IMR-90 (cell line): ENCODE data around the gene COL4A2. TPM values are rescaled to one million over a fixed set of nuclear protein-coding genes. Genes with fewer than 3 reads are reported as not detected.

ENCODE experiments used
- ATAC-seq: fragments of 200-7000 bp; cut with Tn5 transposase; 2 replicates; pipeline ENCODE4 v1.9.1; 2020; ENCODE audit warnings: low read depth, mild to moderate bottlenecking, moderate library complexity
- BruUV-seq: library from RNA; stranded (reverse); fragments of 400-500 nt; replicated peaks from 2 replicates; lab custom pipeline; 2021; lab: Mats Ljungman, UMichigan
- CTCF ChIA-PET: fragments of 300-600 bp; formaldehyde crosslinking; extraction: SDS; loops from one replicate; lab custom pipeline; 2021; ENCODE audit warnings: antibody characterized with exemption; lab: Yijun Ruan, JAX
- POLR2A ChIA-PET: fragments of 300-600 bp; sonication (Branson Sonifier 250); formaldehyde crosslinking; loops from one replicate; lab custom pipeline; 2022; ENCODE audit warnings: antibody characterized with exemption; ENCODE audit not compliant: unreplicated experiment; lab: Charles Lee
- DNase-seq: peaks from one replicate; pipeline ENCODE4 v3.0.0; 2013
- H2AFZ ChIP-seq: replicated peaks from 2 replicates; pipeline ENCODE3; 2013; ENCODE audit warnings: low read length, mild to moderate bottlenecking; ENCODE audit not compliant: poor library complexity
- H2AK5ac ChIP-seq: 2 replicates; pipeline ENCODE4 v1.6.1; 2013; ENCODE audit warnings: low read depth, low read length, inconsistent platforms
- H2AK9ac ChIP-seq: replicated peaks from 2 replicates; pipeline ENCODE3; 2013; ENCODE audit warnings: mild to moderate bottlenecking, low read depth, low read length, moderate library complexity; ENCODE audit not compliant: poor library complexity
- H2BK120ac ChIP-seq: 2 replicates; pipeline ENCODE4 v1.6.1; 2013; ENCODE audit warnings: low read depth, low read length, inconsistent platforms
- H2BK15ac ChIP-seq: 3 replicates; pipeline ENCODE4 v1.6.1; 2013; ENCODE audit warnings: low read depth, low read length, inconsistent platforms
- H2BK20ac ChIP-seq: 2 replicates; pipeline ENCODE4 v1.6.1; 2013; ENCODE audit warnings: low read depth, mild to moderate bottlenecking, inconsistent platforms, low read length, moderate library complexity
- H2BK5ac ChIP-seq: 2 replicates; pipeline ENCODE4 v1.6.1; 2013; ENCODE audit warnings: mild to moderate bottlenecking, low read depth, low read length, inconsistent platforms; ENCODE audit not compliant: poor library complexity, severe bottlenecking
- H3K14ac ChIP-seq: replicated peaks from 2 replicates; pipeline ENCODE4 v1.6.1; 2013; ENCODE audit warnings: low read depth, low read length, inconsistent platforms
- H3K18ac ChIP-seq: 2 replicates; pipeline ENCODE4 v1.6.1; 2013; ENCODE audit warnings: low read depth, low read length, control low read depth
- H3K23ac ChIP-seq: 2 replicates; pipeline ENCODE4 v1.6.1; 2013; ENCODE audit warnings: low read depth, low read length, inconsistent platforms
- H3K27ac ChIP-seq: 2 replicates; pipeline ENCODE4 v1.5.1; 2013; ENCODE audit warnings: mild to moderate bottlenecking, control low read depth, low read length; ENCODE audit not compliant: insufficient read depth
- H3K27me3 ChIP-seq: 2 replicates; pipeline ENCODE4 v1.6.1; 2013; ENCODE audit warnings: low read length; ENCODE audit not compliant: control insufficient read depth, insufficient read depth
- H3K36me3 ChIP-seq: 2 replicates; pipeline ENCODE4 v1.6.1; 2013; ENCODE audit warnings: low read length, mixed read lengths; ENCODE audit not compliant: control insufficient read depth, insufficient read depth
- H3K4ac ChIP-seq: 2 replicates; pipeline ENCODE4 v1.6.1; 2013; ENCODE audit warnings: low read depth, low read length, inconsistent platforms
- H3K4me1 ChIP-seq: 2 replicates; pipeline ENCODE4 v1.6.1; 2013; ENCODE audit warnings: low read length, mixed read lengths; ENCODE audit not compliant: control insufficient read depth, insufficient read depth
- H3K4me2 ChIP-seq: 2 replicates; pipeline ENCODE4 v1.6.1; 2013; ENCODE audit warnings: low read depth, mild to moderate bottlenecking, control low read depth, low read length, moderate library complexity
- H3K4me3 ChIP-seq: 2 replicates; pipeline ENCODE4 v1.5.1; 2013; ENCODE audit warnings: low read depth, mild to moderate bottlenecking, control low read depth, low read length, moderate library complexity; ENCODE audit not compliant: insufficient read depth
- H3K56ac ChIP-seq: 2 replicates; pipeline ENCODE4 v1.6.1; 2013; ENCODE audit warnings: low read length, inconsistent platforms; ENCODE audit not compliant: insufficient read depth; ENCODE audit errors: extremely low read depth
- H3K79me1 ChIP-seq, 2 experiments: 2 replicates each; pipeline ENCODE4 v1.6.1; 2013; ENCODE audit warnings: low read length in 2 of 2, inconsistent platforms in 1 of 2, low read depth in 1 of 2
- H3K9ac ChIP-seq: 2 replicates; pipeline ENCODE4 v1.6.1; 2013; ENCODE audit warnings: low read depth, low read length, control low read depth
- H3K9me1 ChIP-seq: 2 replicates; pipeline ENCODE4 v1.6.1; 2013; ENCODE audit warnings: low read length, inconsistent platforms; ENCODE audit not compliant: insufficient read depth
- H3K9me3 ChIP-seq: 2 replicates; pipeline ENCODE4 v1.6.1; 2013; ENCODE audit warnings: low read length; ENCODE audit not compliant: control insufficient read depth, insufficient read depth
- H4K20me1 ChIP-seq: 2 replicates; pipeline ENCODE4 v1.6.1; 2013; ENCODE audit warnings: low read length, inconsistent platforms; ENCODE audit not compliant: insufficient read depth
- H4K5ac ChIP-seq: 2 replicates; pipeline ENCODE4 v1.6.1; 2013; ENCODE audit warnings: mild to moderate bottlenecking, low read depth, low read length, control low read depth
- H4K8ac ChIP-seq, 2 experiments: 2 replicates each; pipeline ENCODE4 v1.6.1; 2013; ENCODE audit warnings: low read depth in 2 of 2, low read length in 2 of 2, control low read depth in 1 of 2, inconsistent platforms in 1 of 2
- H4K91ac ChIP-seq: 2 replicates; pipeline ENCODE4 v1.6.1; 2013; ENCODE audit warnings: low read depth, low read length, inconsistent platforms; ENCODE audit not compliant: insufficient read depth
- BHLHE40 ChIP-seq: fragments of 150-350 bp; IDR thresholded peaks from 2 replicates; pipeline ENCODE4 v1.6.1; 2016; ENCODE audit warnings: mild to moderate bottlenecking, low read depth, low read length
- CHD1 ChIP-seq: IDR thresholded peaks from 2 replicates; pipeline ENCODE4 v1.6.1; 2012; ENCODE audit warnings: low read depth, low read length, improper control_type of control experiment
- MAZ ChIP-seq: IDR thresholded peaks from 2 replicates; pipeline ENCODE4 v1.6.1; 2012; ENCODE audit warnings: low read depth, mild to moderate bottlenecking, low read length, improper control_type of control experiment, moderate library complexity, borderline replicate concordance
- POLR2A ChIP-seq: IDR thresholded peaks from 2 replicates; pipeline ENCODE4 v1.6.1; 2012; ENCODE audit warnings: mild to moderate bottlenecking, low read depth, low read length
- RAD21 ChIP-seq: IDR thresholded peaks from 2 replicates; pipeline ENCODE4 v1.6.1; 2012; ENCODE audit warnings: low read length, improper control_type of control experiment
- RCOR1 ChIP-seq: IDR thresholded peaks from 2 replicates; pipeline ENCODE4 v1.6.1; 2012; ENCODE audit warnings: mild to moderate bottlenecking, low read length, improper control_type of control experiment; ENCODE audit not compliant: insufficient replicate concordance
- SMC3 ChIP-seq: fragments of 150-350 bp; IDR thresholded peaks from 2 replicates; pipeline ENCODE4 v1.6.1; 2016; ENCODE audit warnings: low read depth, mild to moderate bottlenecking, antibody characterized with exemption, low read length, moderate library complexity
- WGBS, 2 experiments: methylation state at CpG; one replicate each; pipeline versions ENCODE4 v1.1.5 to v1.1.7; 2013; ENCODE audit warnings: missing lambda C conversion rate in 2 of 2; ENCODE audit not compliant: insufficient read length in 1 of 2; ENCODE audit errors: extremely low coverage in 2 of 2; 5-methylcytosine and 5-hydroxymethylcytosine counted together
- dilution Hi-C: fragments of 300-500 bp; cut with HindIII; formaldehyde crosslinking; loops from one replicate; pipeline ENCODE4 v1.14.3; 2018; ENCODE audit warnings: low sequenced_read_pairs; ENCODE audit not compliant: unreplicated experiment
- in situ Hi-C: fragments of 300-500 bp; cut with MboI; formaldehyde crosslinking; loops from 3 replicates; pipeline ENCODE4 v1.14.3; 2019; ENCODE audit warnings: low sequenced_read_pairs, inconsistent platforms, mixed read lengths
- intact Hi-C: fragments of 100-400 bp; cut with micrococcal nuclease; formaldehyde crosslinking; loops from 2 replicates; pipeline ENCODE4 v1.10.0; 2022
- polyA plus RNA-seq, 3 experiments: library from polyadenylated mRNA; depleted of rRNA; stranded (reverse); fragments of >200 nt; gene quantifications; 2 replicates each; pipeline ENCODE4 v1.2.3, GENCODE V29; 2012; ENCODE audit warnings: low replicate concordance in 1 of 3
- total RNA-seq: library from RNA; depleted of rRNA; stranded (reverse); fragments of >200 nt; gene quantifications from 2 replicates; pipeline ENCODE4 v1.2.3, GENCODE V29; 2012

COL4A2 gene
- total and polyA plus RNA-seq, 2 of the 4 experiments (the other 2 are of a cell fraction), result 90.7 to 457 TPM

DNA sequence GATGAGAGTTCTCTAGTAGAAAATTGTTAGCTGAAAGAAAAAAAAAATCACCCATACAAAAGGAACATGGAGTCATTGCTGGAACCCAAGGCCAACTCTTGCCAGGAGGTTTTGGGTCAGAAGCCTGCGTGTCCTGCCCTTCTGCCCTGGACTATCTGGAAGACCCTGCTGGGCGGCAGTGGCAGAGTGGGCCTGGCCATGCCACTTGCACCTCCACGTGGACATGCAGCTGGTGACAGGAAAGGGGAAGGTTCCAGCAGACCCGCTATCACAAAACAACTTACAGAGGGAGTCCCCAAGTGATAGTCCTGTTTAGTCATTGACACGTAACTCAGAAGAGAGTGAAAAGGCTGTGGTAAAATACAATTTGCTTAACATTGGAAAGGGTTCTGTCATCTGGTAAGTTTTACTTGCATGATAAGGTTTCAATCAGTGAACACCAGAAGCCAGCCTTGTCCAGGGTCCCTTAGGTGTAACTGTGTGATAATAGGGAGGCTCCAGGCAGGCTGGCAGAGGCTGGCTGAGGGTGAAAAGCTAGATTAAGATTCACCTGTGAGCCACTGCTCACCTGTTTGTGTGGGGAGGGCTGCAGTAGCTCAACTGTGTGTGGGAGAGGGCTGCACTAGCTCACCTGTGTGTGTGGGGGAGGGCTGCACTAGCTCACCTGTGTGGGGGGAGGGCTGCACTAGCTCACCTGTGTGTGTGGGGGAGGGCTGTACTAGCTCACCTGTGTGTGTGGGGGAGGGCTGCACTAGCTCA lies 47.8 kb downstream of the COL4A2 start:
- no peaks in the 10 kb centered on the region for H3K27me3 ChIP-seq
- DNase-seq (no peak), ATAC-seq (no peak)
- H2AK5ac ChIP-seq, result peak overlapping the region; percentile 45
- no peak overlapping the region for H2BK15ac ChIP-seq
- no TSS peak for BruUV-seq
- peak overlapping the region; percentile 30; the same call in 1 of the 2 replicates for H4K91ac ChIP-seq
- ChIA-PET POLR2A (no interaction called here), CTCF (interaction anchor here (0.6 to 1.6 kb wide), 3 partner anchors 16 to 46 kb away, joined by 3 read pairs; no protein-coding TSS in a partner anchor)
- peaks cover 26 to 83% of the 10 kb centered on the region in 2 experiments for H3K79me1 ChIP-seq
- H3K9me3 ChIP-seq, result no peaks in the 10 kb centered on the region
- H3K56ac ChIP-seq, result no peak overlapping the region
- 0 out of 2 replicates have a peak overlapping the region, but pooled peaks have one; percentile 18 for H2BK20ac ChIP-seq
- no peak overlapping the region for H3K18ac ChIP-seq
- H3K14ac ChIP-seq, result no peak overlapping the region
- H4K20me1 ChIP-seq, result peaks cover 50% of the 10 kb centered on the region
- H2AFZ ChIP-seq, result no peak overlapping the region
- no peak overlapping the region; the same call in 1 of the 2 replicates for H3K27ac ChIP-seq
- peak overlapping the region; percentile 48; the same call in 1 of the 2 replicates for H3K4ac ChIP-seq
- no peak overlapping the region for H4K8ac ChIP-seq
- no CpG with 5 or more reads among the region's 5 CpGs for whole genome bisulfite sequencing, 2 experiments
- H2BK120ac ChIP-seq, result peak overlapping the region; percentile 49; the same call in 1 of the 2 replicates
- no peak overlapping the region for H4K5ac ChIP-seq
- TF ChIP-seq MAZ, result no peak
- no peak for TF ChIP-seq POLR2A
- TF ChIP-seq SMC3, result no peak
- no peak for TF ChIP-seq RCOR1
- TF ChIP-seq CHD1, result no peak
- TF ChIP-seq RAD21, result no peak
- no peak for TF ChIP-seq BHLHE40
- dilution Hi-C loops (no loop called here), intact Hi-C loops (no loop called here), in situ Hi-C loops (no loop called here)
- no peak overlapping the region for H3K4me2 ChIP-seq
- H3K23ac ChIP-seq, result no peak overlapping the region
- H2BK5ac ChIP-seq, result no peak overlapping the region
- peaks cover 13% of the 10 kb centered on the region for H3K4me1 ChIP-seq
- H2AK9ac ChIP-seq, result no peak overlapping the region
- no peak overlapping the region for H3K4me3 ChIP-seq
- H3K9me1 ChIP-seq, result peaks cover 51% of the 10 kb centered on the region
- H3K36me3 ChIP-seq, result peaks cover 26% of the 10 kb centered on the region
- no peak overlapping the region for H3K9ac ChIP-seq
